Vagina (tissue), 2 donors: ENCODE data around the gene PUS10. TPM values are rescaled to one million over a fixed set of nuclear protein-coding genes. Genes with fewer than 3 reads are reported as not detected.
"Not testable (repeated sequence)": the region's sequence is repeated elsewhere in the genome, so short reads cannot be mapped to it uniquely, and the experiment has no call there.

Source experiments
- DNase-seq, 2 donors: peaks; one replicate each; pipeline ENCODE4 v3.0.0-alpha.2; 2017; ENCODE audit errors: extremely low spot score in 2 of 2
- H3K27ac ChIP-seq: fragments of 200-600 bp; sonication (generic); one replicate; pipeline ENCODE4 v1.5.1; 2019
- H3K27me3 ChIP-seq: fragments of 200-600 bp; sonication (generic); one replicate; pipeline ENCODE4 v1.5.1; 2019
- H3K36me3 ChIP-seq, 2 donors: fragments of 200-600 bp; sonication (generic); one replicate each; pipeline ENCODE4 v1.5.1; 2017 to 2019
- H3K4me1 ChIP-seq: fragments of 200-600 bp; sonication (generic); one replicate; pipeline ENCODE4 v1.5.1; 2019
- H3K4me3 ChIP-seq, 2 donors: fragments of 200-600 bp; sonication (generic); 1 replicate in 1 of 2; 2 replicates in 1 of 2; pipeline ENCODE4 v1.5.1; 2016 to 2019
- H3K9me3 ChIP-seq: fragments of 200-600 bp; sonication (generic); one replicate; pipeline ENCODE4 v1.5.1; 2019
- CTCF ChIP-seq, 3 experiments: fragments of 450-650 bp in 2 of 3; fragments of 200-600 bp in 1 of 3; sonication (generic) in 1 of 3; IDR thresholded peaks; one replicate each; pipeline ENCODE4 v1.5.1; 2017 to 2019; ENCODE audit warnings: antibody characterized with exemption in 3 of 3, mild to moderate bottlenecking in 2 of 3, moderate library complexity in 2 of 3
- POLR2A ChIP-seq, 2 donors: fragments of 450-650 bp; IDR thresholded peaks; one replicate each; pipeline ENCODE4 v1.6.1; 2017; ENCODE audit warnings: antibody characterized with exemption in 2 of 2, mild to moderate bottlenecking in 2 of 2, moderate library complexity in 2 of 2
- POLR2AphosphoS5 ChIP-seq, 2 donors: sonication (generic); formaldehyde crosslinking; IDR thresholded peaks; one replicate each; pipeline ENCODE4 v1.9.0; 2017; ENCODE audit warnings: antibody characterized with exemption in 2 of 2, mild to moderate bottlenecking in 2 of 2, low read depth in 1 of 2; ENCODE audit not compliant: insufficient read depth in 1 of 2
- intact Hi-C: fragments of 100-400 bp; cut with DNase I; formaldehyde crosslinking; loops from one replicate; pipeline ENCODE4 v1.15.1; 2023
- total RNA-seq: library from RNA; depleted of rRNA; stranded (reverse); fragments of >200 nt; gene quantifications from one replicate; pipeline ENCODE4 v1.2.3, GENCODE V29; 2016

PUS10 gene
- total RNA-seq, 1 donor from 2014 or later = 3.2 TPM

GRCh38 chr2:60998628-60999545, 19.2 kb downstream of the PUS10 start:
- Histone ChIP-seq H3K4me1 (no peaks in the 10 kb centered on the region), H3K27ac (no peak overlapping the region), H3K36me3 (no peaks in the 10 kb centered on the region), H3K4me3 (no peak overlapping the region), H3K9me3 (no peaks in the 10 kb centered on the region), H3K27me3 (no peaks in the 10 kb centered on the region)
- DNase-seq = no peak
- intact Hi-C loops = no loop called here
- peak; percentile 52 to 71 (median 53) for TF ChIP-seq CTCF (IDR thresholded peaks at IDR 0.05)
- no peak for TF ChIP-seq POLR2A (IDR thresholded peaks at IDR 0.05)

- Histone ChIP-seq H3K4me1 (no peaks in the 10 kb centered on the region), H3K4me3 (no peak overlapping the region), H3K36me3 (no peaks in the 10 kb centered on the region), H3K27me3 (no peaks in the 10 kb centered on the region), H3K27ac (no peak overlapping the region), H3K9me3 (no peaks in the 10 kb centered on the region)
- TF ChIP-seq POLR2A (IDR thresholded peaks at IDR 0.05) = no peak
- no peak for TF ChIP-seq CTCF (IDR thresholded peaks at IDR 0.05)
- no peak for TF ChIP-seq POLR2AphosphoS5 (IDR thresholded peaks at IDR 0.05; ENCODE audit: insufficient read depth in 1 of 2, low read depth in 1 of 2)
- intact Hi-C loops = no loop called here
- no peak for DNase-seq
These were observed 23.9 kb downstream of the PUS10 start for GRCh38 chr2:60994131-60994530.

GRCh38 chr2:60992985-60993392, 25.1 kb downstream of the PUS10 start:
- Histone ChIP-seq H3K36me3 (no peaks in the 10 kb centered on the region), H3K4me3 (no peak overlapping the region), H3K4me1 (no peaks in the 10 kb centered on the region), H3K27me3 (no peaks in the 10 kb centered on the region), H3K9me3 (no peaks in the 10 kb centered on the region), H3K27ac (no peak overlapping the region)
- TF ChIP-seq POLR2A (IDR thresholded peaks at IDR 0.05) (no peak), CTCF (IDR thresholded peaks at IDR 0.05) (no peak), POLR2AphosphoS5 (IDR thresholded peaks at IDR 0.05; ENCODE audit: insufficient read depth in 1 of 2, low read depth in 1 of 2) (no peak)
- intact Hi-C loops = no loop called here
- DNase-seq = no peak

GRCh38 chr2:60991644-60992043, 26.4 kb downstream of the PUS10 start:
- no peak for DNase-seq
- H3K27ac ChIP-seq = no peak overlapping the region
- H3K4me3 ChIP-seq = no peak overlapping the region
- no peak for TF ChIP-seq POLR2A (IDR thresholded peaks at IDR 0.05)
- no peak for TF ChIP-seq CTCF (IDR thresholded peaks at IDR 0.05)
- no peak for TF ChIP-seq POLR2AphosphoS5 (IDR thresholded peaks at IDR 0.05; ENCODE audit: insufficient read depth in 1 of 2, low read depth in 1 of 2)
- intact Hi-C loops = no loop called here
- H3K36me3 ChIP-seq = no peaks in the 10 kb centered on the region
- no peaks in the 10 kb centered on the region for H3K9me3 ChIP-seq
- H3K27me3 ChIP-seq = no peaks in the 10 kb centered on the region
- no peaks in the 10 kb centered on the region for H3K4me1 ChIP-seq

- no peaks in the 10 kb centered on the region for H3K27me3 ChIP-seq
- TF ChIP-seq CTCF (IDR thresholded peaks at IDR 0.05) (no peak), POLR2AphosphoS5 (IDR thresholded peaks at IDR 0.05; ENCODE audit: insufficient read depth in 1 of 2, low read depth in 1 of 2) (no peak), POLR2A (IDR thresholded peaks at IDR 0.05) (no peak)
- no peaks in the 10 kb centered on the region for H3K4me1 ChIP-seq
- no peak overlapping the region for H3K27ac ChIP-seq
- DNase-seq = no peak
- intact Hi-C loops = no loop called here
- no peak overlapping the region for H3K4me3 ChIP-seq
- no peaks in the 10 kb centered on the region for H3K36me3 ChIP-seq
- no peaks in the 10 kb centered on the region for H3K9me3 ChIP-seq
These were observed 28.8 kb downstream of the PUS10 start for GRCh38 chr2:60989259-60989658.

- H3K9me3 ChIP-seq, DNase-seq, H3K36me3 ChIP-seq, H3K27me3 ChIP-seq, intact Hi-C loops, H3K27ac ChIP-seq, H3K4me1 ChIP-seq, H3K4me3 ChIP-seq: not testable (repeated sequence)
These were observed 30.4 kb downstream of the PUS10 start for GRCh38 chr2:60987656-60988055.
